GM12878 (cell line): ENCODE measurements around the gene LRRC37A3.
"Not testable (repeated sequence)": the region's sequence is repeated elsewhere in the genome, so short reads cannot be mapped to it uniquely, and the experiment has no call there.

Experiments
- BRCA1 ChIP-seq: IDR thresholded peaks from 2 replicates; pipeline ENCODE4 v1.6.1; 2011; ENCODE audit warnings: low read depth, low read length, improper control_type of control experiment
- CHD4 ChIP-seq: fragments of 200-600 bp; sonication (generic); IDR thresholded peaks from 2 replicates; pipeline ENCODE4 v1.6.1; 2016; ENCODE audit warnings: mild to moderate bottlenecking
- EP300 ChIP-seq, 2 experiments: fragments of 150-350 bp in 1 of 2; IDR thresholded peaks; 2 replicates each; pipeline ENCODE4 v1.6.1; 2011 to 2012; ENCODE audit warnings: low read depth in 2 of 2, low read length in 2 of 2, borderline replicate concordance in 1 of 2, improper control_type of control experiment in 1 of 2, inconsistent platforms in 1 of 2; ENCODE audit not compliant: control insufficient read depth in 1 of 2
- EZH2 ChIP-seq: IDR thresholded peaks from 2 replicates; pipeline ENCODE4 v1.6.1; 2012; ENCODE audit warnings: low read depth, mild to moderate bottlenecking, control low read depth, inconsistent platforms, low read length, borderline replicate concordance; ENCODE audit not compliant: control insufficient read depth
- NR2F1 ChIP-seq: fragments of 450-650 bp; conservative IDR thresholded peaks from 2 replicates; pipeline ENCODE4 v1.6.1; 2017; ENCODE audit warnings: mild to moderate bottlenecking

DNA sequence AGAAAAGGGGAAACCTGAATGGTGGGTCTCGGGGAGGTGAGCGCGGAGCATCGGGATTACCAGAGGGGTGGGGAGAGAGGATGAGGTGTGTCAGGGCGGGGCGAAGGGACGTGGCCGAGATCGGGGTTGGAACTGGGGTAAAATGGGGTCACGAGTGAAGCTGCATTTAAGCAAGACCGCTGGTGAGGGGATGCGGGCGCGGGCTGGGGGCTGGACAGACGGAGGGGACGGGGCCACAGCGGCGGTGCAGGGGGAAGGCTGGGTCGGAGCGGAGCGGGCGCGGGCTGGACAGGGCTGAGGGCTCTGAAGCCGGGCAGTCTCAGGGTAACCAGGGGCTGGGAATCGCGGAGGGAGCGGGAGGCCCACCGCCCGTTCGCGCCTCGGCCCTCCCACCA lies 82.7 kb downstream of the LRRC37A3 start:
- not testable (repeated sequence) for TF ChIP-seq CHD4; NR2F1; BRCA1; EP300 (IDR thresholded peaks at IDR 0.05; ENCODE audit: borderline replicate concordance in 1 of 2, control insufficient read depth in 1 of 2, low read depth in 2 of 2, low read length in 2 of 2); EZH2
